ENCODE results near the gene HPF1. TPM values are rescaled to one million over a fixed set of nuclear protein-coding genes. Genes with fewer than 3 reads are reported as not detected.

The HPF1 gene
- total and polyA plus RNA-seq, 2 of the 8 experiments (the other 6 are each of a cell fraction or from before 2014, with no cell fraction given), result 14.1 to 32.5 TPM

DNA sequence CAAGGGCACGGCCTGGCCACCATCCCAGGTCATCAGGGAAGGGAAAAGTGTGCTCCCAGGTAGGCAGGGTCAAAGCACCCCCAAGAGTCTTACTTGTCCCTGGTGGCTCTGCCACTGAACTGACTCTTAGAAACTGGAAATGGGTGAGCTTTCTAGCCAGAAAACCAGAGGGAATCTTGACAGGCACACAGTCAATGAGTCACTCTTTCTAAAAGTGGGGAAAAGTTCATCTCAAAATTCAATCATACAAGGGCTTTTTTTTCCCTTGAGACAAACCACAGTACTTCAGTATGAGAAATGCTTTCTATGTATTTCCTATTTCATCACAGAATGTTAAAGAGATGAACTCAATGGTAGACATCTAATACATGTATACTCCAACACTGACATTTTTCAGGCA is 12.5 kb downstream of the HPF1 start:
- FAIRE-seq, result no peak
- POLR2A ChIA-PET (ENCODE audit: partially characterized antibody), result no interaction called here
- Histone ChIP-seq H3K36me3 (ENCODE audit: control insufficient read depth in 2 of 4, insufficient read depth in 4 of 4, low read length in 3 of 4) (peaks cover 0 to 8% (median 2%) of the 10 kb centered on the region in 4 experiments; a peak in 4 of 8 replicates), H3K14ac (ENCODE audit: insufficient read length) (no peak overlapping the region), H3K4me1 (replicated peaks in 1 of 4; ENCODE audit: control insufficient read depth in 3 of 4, insufficient read depth in 4 of 4, low read length in 3 of 4) (no peaks in the 10 kb centered on the region; a peak in 1 of 7 replicates), H3K27ac (ENCODE audit: low read depth, low read length) (no peak overlapping the region), H2BK5ac (ENCODE audit: low read depth, low read length) (no peak overlapping the region), H2AK5ac (ENCODE audit: low read depth, low read length) (no peak overlapping the region), H2BK20ac (ENCODE audit: low read length) (no peak overlapping the region), H3K79me2 (ENCODE audit: control insufficient read depth in 1 of 2, insufficient read depth in 2 of 2, low read length in 2 of 2) (no peaks in the 10 kb centered on the region), H4K5ac (ENCODE audit: insufficient read length, low read depth, low read length) (no peak overlapping the region), H4K91ac (replicated peaks; ENCODE audit: insufficient read length, low read length) (no peak overlapping the region), H4K8ac (ENCODE audit: extremely low read depth, insufficient read depth, low read length) (peak overlapping the region; percentile 25; the same call in 1 of the 2 replicates), H3K23me2 (ENCODE audit: low read depth, low read length) (no peaks in the 10 kb centered on the region), H3K4me3 (ENCODE audit: extremely low read depth in 1 of 4, insufficient read depth in 2 of 4, low read depth in 3 of 4, low read length in 4 of 4) (no peak overlapping the region), H2BK12ac (ENCODE audit: low read depth, low read length) (no peak overlapping the region), H3K79me1 (ENCODE audit: low read depth, low read length) (no peaks in the 10 kb centered on the region), H2AFZ (ENCODE audit: low read length) (no peak overlapping the region), H3K23ac (ENCODE audit: insufficient read length) (no peak overlapping the region), H3K27me3 (replicated peaks in 1 of 4; ENCODE audit: control insufficient read depth in 3 of 4, extremely low read depth in 1 of 4, insufficient read depth in 3 of 4, low read length in 3 of 4) (no peaks in the 10 kb centered on the region), H3K56ac (replicated peaks; ENCODE audit: insufficient read length, low read depth, low read length) (no peak overlapping the region), H3K4ac (replicated peaks; ENCODE audit: insufficient read length, low read depth, low read length) (no peak overlapping the region), H3K4me2 (ENCODE audit: insufficient read depth in 1 of 2, low read depth in 2 of 2, low read length in 2 of 2) (no peak overlapping the region), H3K9ac (replicated peaks in 1 of 4; ENCODE audit: extremely low read depth in 1 of 4, low read depth in 3 of 4, low read length in 3 of 4) (no peak overlapping the region), H3K9me3 (ENCODE audit: insufficient read depth in 2 of 2, low read depth in 1 of 2, low read length in 1 of 2) (no peaks in the 10 kb centered on the region), H2BK15ac (ENCODE audit: low read length) (no peak overlapping the region), H4K20me1 (replicated peaks in 1 of 2; ENCODE audit: control insufficient read depth in 1 of 2, insufficient read depth in 2 of 2, low read length in 2 of 2) (no peaks in the 10 kb centered on the region), H3K18ac (ENCODE audit: extremely low read depth, low read length) (no peak overlapping the region), H2BK120ac (replicated peaks; ENCODE audit: low read depth, low read length) (no peak overlapping the region)
- no peak for DNase-seq (ENCODE audit: low read depth in 1 of 2, low spot score in 2 of 2)
- no peak for TF ChIP-seq RNF2 (IDR thresholded peaks at IDR 0.05; ENCODE audit: borderline replicate concordance, low read depth, low read length, missing control alignments, poor library complexity, severe bottlenecking)
- no peak for TF ChIP-seq KDM1A (IDR thresholded peaks at IDR 0.05; ENCODE audit: borderline replicate concordance, low read length)
- 100% methylated on average over 1 of the region's 1 CpG; no CpG with 5 or more reads in 1 of the 2 experiments for WGBS, 2 experiments (ENCODE audit: extremely low coverage in 1 of 2, insufficient coverage in 1 of 2, insufficient read length in 1 of 2, insufficient replicate concordance in 2 of 2, low coverage in 1 of 2, low lambda C conversion rate in 2 of 2, missing lambda C conversion rate in 1 of 2)
- CTCF ChIA-PET (ENCODE audit: partially characterized antibody), result interaction anchor here (1.6 kb wide), 1 partner anchor 8 kb away, joined by 4 read pairs; no protein-coding TSS in a partner anchor
